Measurements from ENCODE around the gene TSSK3.
"Not testable (repeated sequence)": the region's sequence is repeated elsewhere in the genome, so short reads cannot be mapped to it uniquely, and the experiment has no call there.

Gene TSSK3

GRCh38 chr1:32351399-32352238, 10.7 kb upstream of the TSSK3 start:
- DNase-seq (ENCODE audit: low read depth): peak; percentile 91
- TF ChIP-seq MYC (IDR thresholded peaks at IDR 0.05; ENCODE audit: low read depth, low read length) (no peak), MAX (IDR thresholded peaks at IDR 0.05; ENCODE audit: low read depth, low read length) (no peak), CTCF (IDR thresholded peaks at IDR 0.05; ENCODE audit: low read depth, low read length) (no peak), POLR2A (IDR thresholded peaks at IDR 0.05; ENCODE audit: extremely low read depth, insufficient read length) (peak; percentile 49)
- peak overlapping the region; percentile 57 for H3K4me3 ChIP-seq (ENCODE audit: low read depth, low read length)

GRCh38 chr1:32352239-32352745, 10.0 kb upstream of the TSSK3 start:
- H3K4me3 ChIP-seq (ENCODE audit: low read depth, low read length): peak overlapping the region; percentile 44
- no peak for DNase-seq (ENCODE audit: low read depth)
- no peak for TF ChIP-seq POLR2A (IDR thresholded peaks at IDR 0.05; ENCODE audit: extremely low read depth, insufficient read length)
- TF ChIP-seq MAX (IDR thresholded peaks at IDR 0.05; ENCODE audit: low read depth, low read length): no peak
- no peak for TF ChIP-seq MYC (IDR thresholded peaks at IDR 0.05; ENCODE audit: low read depth, low read length)
- no peak for TF ChIP-seq CTCF (IDR thresholded peaks at IDR 0.05; ENCODE audit: low read depth, low read length)

GRCh38 chr1:32352831-32353383, 9.4 kb upstream of the TSSK3 start:
- no peak overlapping the region for H3K4me3 ChIP-seq (ENCODE audit: low read depth, low read length)
- TF ChIP-seq POLR2A (IDR thresholded peaks at IDR 0.05; ENCODE audit: extremely low read depth, insufficient read length) (no peak), MAX (IDR thresholded peaks at IDR 0.05; ENCODE audit: low read depth, low read length) (no peak), CTCF (IDR thresholded peaks at IDR 0.05; ENCODE audit: low read depth, low read length) (no peak), MYC (IDR thresholded peaks at IDR 0.05; ENCODE audit: low read depth, low read length) (no peak)
- no peak for DNase-seq (ENCODE audit: low read depth)

- H3K4me3 ChIP-seq (ENCODE audit: low read depth, low read length): no peak overlapping the region
- no peak for TF ChIP-seq MAX (IDR thresholded peaks at IDR 0.05; ENCODE audit: low read depth, low read length)
- TF ChIP-seq POLR2A (IDR thresholded peaks at IDR 0.05; ENCODE audit: extremely low read depth, insufficient read length): no peak
- TF ChIP-seq CTCF (IDR thresholded peaks at IDR 0.05; ENCODE audit: low read depth, low read length): no peak
- TF ChIP-seq MYC (IDR thresholded peaks at IDR 0.05; ENCODE audit: low read depth, low read length): no peak
- no peak for DNase-seq (ENCODE audit: low read depth)
Observed at GRCh38 chr1:32353431-32353830, 8.9 kb upstream of the TSSK3 start.

GRCh38 chr1:32353886-32354570, 8.3 kb upstream of the TSSK3 start:
- TF ChIP-seq CTCF (IDR thresholded peaks at IDR 0.05; ENCODE audit: low read depth, low read length) (no peak), POLR2A (IDR thresholded peaks at IDR 0.05; ENCODE audit: extremely low read depth, insufficient read length) (no peak), MYC (IDR thresholded peaks at IDR 0.05; ENCODE audit: low read depth, low read length) (no peak), MAX (IDR thresholded peaks at IDR 0.05; ENCODE audit: low read depth, low read length) (no peak)
- DNase-seq (ENCODE audit: low read depth): peak; percentile 47
- H3K4me3 ChIP-seq (ENCODE audit: low read depth, low read length): no peak overlapping the region

GRCh38 chr1:32355778-32356177, 6.6 kb upstream of the TSSK3 start:
- not testable (repeated sequence) for DNase-seq (ENCODE audit: low read depth); H3K4me3 ChIP-seq (ENCODE audit: low read depth, low read length)
